GM12878 (cell line): ENCODE results near the gene TMEM132C. TPM values are rescaled to one million over a fixed set of nuclear protein-coding genes. Genes with fewer than 3 reads are reported as not detected.

ENCODE experiments used
- ATAC-seq: fragments of 200-7000 bp; cut with Tn5 transposase; 3 replicates; pipeline ENCODE4 v1.9.1; 2020; ENCODE audit warnings: mild to moderate bottlenecking, moderate library complexity
- BruUV-seq: library from RNA; stranded (reverse); fragments of 400-500 nt; replicated peaks from 2 replicates; lab custom pipeline; 2021; lab: Mats Ljungman, UMichigan
- CTCF ChIA-PET: fragments of 300-600 bp; sonication (Branson Sonifier 250); formaldehyde crosslinking; extraction: SDS; loops from one replicate; lab custom pipeline; 2021; ENCODE audit warnings: inconsistent platforms; lab: Yijun Ruan, JAX
- POLR2A ChIA-PET: fragments of 350-600 bp; formaldehyde crosslinking; extraction: SDS; loops from one replicate; lab custom pipeline; 2021; ENCODE audit warnings: inconsistent platforms; lab: Charles Lee
- RAD21 ChIA-PET: fragments of 300-600 bp; sonication (Branson Sonifier 250); formaldehyde crosslinking; loops from one replicate; lab custom pipeline; 2023; ENCODE audit warnings: antibody characterized with exemption; ENCODE audit not compliant: unreplicated experiment; lab: Charles Lee
- SMC1A ChIA-PET: fragments of 300-600 bp; sonication (Branson Sonifier 250); formaldehyde crosslinking; loops from one replicate; lab custom pipeline; 2023; ENCODE audit not compliant: unreplicated experiment, uncharacterized antibody; lab: Charles Lee
- DNase-seq: peaks from one replicate; pipeline ENCODE4 v3.0.0-alpha.2; 2011; ENCODE audit warnings: low read depth, low spot score
- FAIRE-seq: peaks from 3 replicates; lab custom pipeline; 2011; peaks lifted over from hg19 to GRCh38; lab: Jason Lieb, UNC
- H2AFZ ChIP-seq: 2 replicates; pipeline ENCODE4 v1.6.0; 2011; ENCODE audit warnings: low read depth, low read length, control low read depth; ENCODE audit not compliant: control insufficient read depth
- H3K27ac ChIP-seq: 2 replicates; pipeline ENCODE4 v1.5.1; 2011; ENCODE audit warnings: control low read depth; ENCODE audit not compliant: control insufficient read depth, insufficient read depth
- H3K27me3 ChIP-seq, 2 experiments: replicated peaks in 1 of 2; 2 replicates each; pipeline versions ENCODE4 v1.6.0 to v1.6.1; 2011; ENCODE audit warnings: low read length in 1 of 2; ENCODE audit not compliant: control insufficient read depth in 2 of 2, insufficient read depth in 2 of 2
- H3K36me3 ChIP-seq, 2 experiments: 2 replicates each; pipeline ENCODE4 v1.5.1; 2011; ENCODE audit warnings: low read length in 1 of 2; ENCODE audit not compliant: control insufficient read depth in 2 of 2, insufficient read depth in 2 of 2
- H3K4me1 ChIP-seq: 2 replicates; pipeline ENCODE4 v1.6.1; 2011; ENCODE audit warnings: mild to moderate bottlenecking, low read length, moderate library complexity, mixed read lengths; ENCODE audit not compliant: control insufficient read depth, insufficient read depth
- H3K4me2 ChIP-seq: 2 replicates; pipeline ENCODE4 v1.6.0; 2011; ENCODE audit warnings: control low read depth; ENCODE audit not compliant: control insufficient read depth, insufficient read depth
- H3K4me3 ChIP-seq: fragments of 200-600 bp; sonication (generic); 2 replicates; pipeline ENCODE4 v1.5.1; 2016
- H3K79me2 ChIP-seq: 2 replicates; pipeline ENCODE4 v1.6.0; 2011; ENCODE audit warnings: low read length; ENCODE audit not compliant: control insufficient read depth, insufficient read depth
- H3K9ac ChIP-seq: 2 replicates; pipeline ENCODE4 v1.8.0; 2011; ENCODE audit warnings: low read length, control low read depth, mixed read lengths; ENCODE audit not compliant: control insufficient read depth, insufficient read depth
- H3K9me3 ChIP-seq: replicated peaks from 3 replicates; pipeline ENCODE4 v1.5.1; 2011; ENCODE audit warnings: mild to moderate bottlenecking, low read length; ENCODE audit not compliant: control insufficient read depth, insufficient read depth
- H4K20me1 ChIP-seq: 2 replicates; pipeline ENCODE4 v1.6.0; 2011; ENCODE audit not compliant: control insufficient read depth, insufficient read depth
- EZH2 ChIP-seq: IDR thresholded peaks from 2 replicates; pipeline ENCODE4 v1.6.1; 2012; ENCODE audit warnings: low read depth, mild to moderate bottlenecking, control low read depth, inconsistent platforms, low read length, borderline replicate concordance; ENCODE audit not compliant: control insufficient read depth
- HCFC1 ChIP-seq: fragments of 150-350 bp; IDR thresholded peaks from 2 replicates; pipeline ENCODE4 v1.6.1; 2014; ENCODE audit warnings: low read length
- MYB ChIP-seq: fragments of 150-350 bp; IDR thresholded peaks from 2 replicates; pipeline ENCODE4 v1.6.1; 2014; ENCODE audit warnings: mild to moderate bottlenecking, low read depth, low read length, borderline replicate concordance
- PBX3 ChIP-seq: IDR thresholded peaks from 2 replicates; pipeline ENCODE4 v1.6.1; 2011; ENCODE audit warnings: mild to moderate bottlenecking, low read depth, low read length, moderate library complexity; ENCODE audit not compliant: insufficient replicate concordance
- RELA ChIP-seq: fragments of 450-650 bp; IDR thresholded peaks from 2 replicates; pipeline ENCODE4 v1.8.0; 2014; ENCODE audit warnings: borderline replicate concordance; ENCODE audit not compliant: partially characterized antibody
- SUPT20H ChIP-seq: IDR thresholded peaks from 2 replicates; pipeline ENCODE4 v1.6.1; 2011; ENCODE audit warnings: low read depth, mild to moderate bottlenecking, low read length, moderate library complexity, borderline replicate concordance; ENCODE audit not compliant: control insufficient read depth
- ZNF384 ChIP-seq: IDR thresholded peaks from 2 replicates; pipeline ENCODE4 v1.6.1; 2012; ENCODE audit warnings: low read depth, mild to moderate bottlenecking, low read length, improper control_type of control experiment, borderline replicate concordance
- WGBS: methylation state at CpG from one replicate; pipeline ENCODE4 v1.1.6; 2016; ENCODE audit warnings: low lambda C conversion rate; ENCODE audit not compliant: insufficient replicate concordance, insufficient coverage; ENCODE audit errors: missing lambda C conversion rate; 5-methylcytosine and 5-hydroxymethylcytosine counted together
- in situ Hi-C: fragments of 300-500 bp; cut with MboI; formaldehyde crosslinking; loops from 9 replicates; pipeline ENCODE4 v1.14.3; 2018; ENCODE audit warnings: mixed read lengths
- intact Hi-C: fragments of 100-400 bp; cut with micrococcal nuclease; formaldehyde crosslinking; loops from one replicate; pipeline ENCODE4 v1.14.2; 2022; ENCODE audit not compliant: unreplicated experiment
- polyA plus RNA-seq, 11 experiments: library from polyadenylated mRNA; depleted of rRNA in 4 of 11; unstranded in 6 of 11; stranded (reverse) in 5 of 11; fragments of >200 nt; fragmentation: Nextera tagmentation in 4 of 11; fragmentation: Illumina TruSeq in 1 of 11; extraction: Ambion mirVana in 4 of 11; extraction: Trizol in 1 of 11; gene quantifications; 1 replicate in 1 of 11; 2 replicates in 10 of 11; pipeline versions ENCODE4 v1.2.1 to v1.2.3, GENCODE V29; 2011 to 2016; ENCODE audit warnings: inconsistent platforms in 2 of 11, missing spikeins in 2 of 11, low read depth in 1 of 11
- total RNA-seq, 4 experiments: library from RNA; depleted of rRNA in 3 of 4; stranded (reverse); fragments of >200 nt in 3 of 4; fragmentation: Illumina TruSeq in 1 of 4; extraction: Trizol in 1 of 4; gene quantifications; 2 replicates each; pipeline versions ENCODE4 v1.2.1 to v1.2.3, GENCODE V29; 2013 to 2021
- TF ChIP-seq, protein P1 (sequence below): fragments of 450-650 bp; IDR thresholded peaks from 2 replicates; pipeline ENCODE4 v1.6.1; 2017; ENCODE audit warnings: antibody characterized with exemption, mild to moderate bottlenecking, moderate library complexity

Gene TMEM132C
- total and polyA plus RNA-seq, 10 of the 15 experiments (the other 5 are each of a cell fraction or from before 2014, with no cell fraction given): not detected

DNA sequence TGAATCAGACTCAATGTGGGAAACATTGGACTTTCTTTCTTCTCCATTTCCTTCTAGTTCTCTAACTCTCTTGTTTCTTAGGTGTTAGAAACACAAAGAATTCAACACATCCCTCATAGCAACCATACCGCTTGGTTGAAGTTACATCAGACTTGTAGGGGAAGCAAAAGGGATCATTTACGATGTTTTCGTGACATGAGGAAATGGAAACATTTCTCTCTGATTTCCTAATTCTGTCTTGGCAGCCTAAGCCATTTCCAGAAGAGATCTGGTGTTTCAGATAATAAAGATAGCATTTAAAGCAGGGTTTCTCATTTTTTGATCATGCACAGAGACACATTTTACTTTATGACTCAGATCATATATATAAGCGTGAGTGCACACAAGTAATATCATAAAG, 202.0 kb downstream of the TMEM132C start:
- BruUV-seq: no TSS peak
- in situ Hi-C loops: no loop called here
- POLR2A ChIA-PET: no interaction called here
- ATAC-seq (no peak), DNase-seq (no peak), FAIRE-seq (no peak)
- intact Hi-C loops: no loop called here
- Histone ChIP-seq H3K27ac (no peak overlapping the region), H3K4me1 (no peaks in the 10 kb centered on the region), H3K4me3 (no peak overlapping the region), H4K20me1 (no peaks in the 10 kb centered on the region), H3K79me2 (no peaks in the 10 kb centered on the region), H3K9me3 (no peaks in the 10 kb centered on the region), H3K9ac (no peak overlapping the region), H3K4me2 (no peak overlapping the region), H3K27me3 (no peaks in the 10 kb centered on the region), H2AFZ (no peak overlapping the region), H3K36me3 (no peaks in the 10 kb centered on the region)
- SMC1A ChIA-PET: no interaction called here
- TF ChIP-seq HCFC1 (no peak), RELA (no peak), EZH2 (no peak)
- RAD21 ChIA-PET: no interaction called here
- CTCF ChIA-PET: no interaction called here
- WGBS: 11% methylated on average over 4 of the region's 4 CpGs

- H3K9ac ChIP-seq: no peak overlapping the region
- H3K79me2 ChIP-seq: no peaks in the 10 kb centered on the region
- H3K27me3 ChIP-seq: no peaks in the 10 kb centered on the region
- no peaks in the 10 kb centered on the region for H4K20me1 ChIP-seq
- FAIRE-seq: no peak
- no peak for ATAC-seq
- H3K9me3 ChIP-seq: no peaks in the 10 kb centered on the region
- ChIA-PET POLR2A (interaction anchor here (0.5 kb wide), 1 partner anchor 1329 kb away, joined by 3 read pairs; no protein-coding TSS in a partner anchor), SMC1A (no interaction called here), CTCF (no interaction called here), RAD21 (no interaction called here)
- no peak overlapping the region for H3K4me2 ChIP-seq
- H3K4me1 ChIP-seq: no peaks in the 10 kb centered on the region
- H3K4me3 ChIP-seq: no peak overlapping the region
- WGBS: 15% methylated on average over 2 of the region's 2 CpGs
- in situ Hi-C loops (no loop called here), intact Hi-C loops (no loop called here)
- H3K27ac ChIP-seq: no peak overlapping the region
- no peaks in the 10 kb centered on the region for H3K36me3 ChIP-seq
- BruUV-seq: no TSS peak
- no peak overlapping the region for H2AFZ ChIP-seq
- DNase-seq: no peak
- no peak for TF ChIP-seq PBX3
- no peak for TF ChIP-seq MYB
- TF ChIP-seq, protein P1, sequence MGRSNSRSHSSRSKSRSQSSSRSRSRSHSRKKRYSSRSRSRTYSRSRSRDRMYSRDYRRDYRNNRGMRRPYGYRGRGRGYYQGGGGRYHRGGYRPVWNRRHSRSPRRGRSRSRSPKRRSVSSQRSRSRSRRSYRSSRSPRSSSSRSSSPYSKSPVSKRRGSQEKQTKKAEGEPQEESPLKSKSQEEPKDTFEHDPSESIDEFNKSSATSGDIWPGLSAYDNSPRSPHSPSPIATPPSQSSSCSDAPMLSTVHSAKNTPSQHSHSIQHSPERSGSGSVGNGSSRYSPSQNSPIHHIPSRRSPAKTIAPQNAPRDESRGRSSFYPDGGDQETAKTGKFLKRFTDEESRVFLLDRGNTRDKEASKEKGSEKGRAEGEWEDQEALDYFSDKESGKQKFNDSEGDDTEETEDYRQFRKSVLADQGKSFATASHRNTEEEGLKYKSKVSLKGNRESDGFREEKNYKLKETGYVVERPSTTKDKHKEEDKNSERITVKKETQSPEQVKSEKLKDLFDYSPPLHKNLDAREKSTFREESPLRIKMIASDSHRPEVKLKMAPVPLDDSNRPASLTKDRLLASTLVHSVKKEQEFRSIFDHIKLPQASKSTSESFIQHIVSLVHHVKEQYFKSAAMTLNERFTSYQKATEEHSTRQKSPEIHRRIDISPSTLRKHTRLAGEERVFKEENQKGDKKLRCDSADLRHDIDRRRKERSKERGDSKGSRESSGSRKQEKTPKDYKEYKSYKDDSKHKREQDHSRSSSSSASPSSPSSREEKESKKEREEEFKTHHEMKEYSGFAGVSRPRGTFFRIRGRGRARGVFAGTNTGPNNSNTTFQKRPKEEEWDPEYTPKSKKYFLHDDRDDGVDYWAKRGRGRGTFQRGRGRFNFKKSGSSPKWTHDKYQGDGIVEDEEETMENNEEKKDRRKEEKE: no peak
- TF ChIP-seq ZNF384: no peak
- no peak for TF ChIP-seq SUPT20H
Measured at GRCh38 chr12:128471491-128471890, 204.5 kb downstream of the TMEM132C start.
